ENCODE data around the gene SEMA6B.

DNA sequence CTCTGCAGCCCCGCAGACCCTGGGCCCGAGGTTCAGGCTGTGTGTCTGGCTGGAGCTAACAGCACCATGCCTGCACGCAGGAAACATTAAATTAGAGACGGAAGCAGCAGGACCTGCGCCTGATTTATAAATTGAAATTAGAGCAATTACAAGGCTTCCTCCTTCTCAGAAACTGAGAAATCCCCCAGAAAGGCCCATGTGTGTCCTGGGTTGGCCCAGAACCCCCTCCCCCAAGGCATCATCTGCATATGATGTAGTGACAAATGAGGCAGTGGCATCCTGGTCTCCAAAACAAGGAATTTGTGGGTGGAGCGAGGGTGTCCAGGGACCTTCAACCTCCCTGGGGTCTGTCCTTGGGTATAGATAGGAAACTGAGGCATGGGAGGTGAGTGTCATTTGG lies 27.2 kb upstream of the SEMA6B start:
- TF ChIP-seq, protein P1, sequence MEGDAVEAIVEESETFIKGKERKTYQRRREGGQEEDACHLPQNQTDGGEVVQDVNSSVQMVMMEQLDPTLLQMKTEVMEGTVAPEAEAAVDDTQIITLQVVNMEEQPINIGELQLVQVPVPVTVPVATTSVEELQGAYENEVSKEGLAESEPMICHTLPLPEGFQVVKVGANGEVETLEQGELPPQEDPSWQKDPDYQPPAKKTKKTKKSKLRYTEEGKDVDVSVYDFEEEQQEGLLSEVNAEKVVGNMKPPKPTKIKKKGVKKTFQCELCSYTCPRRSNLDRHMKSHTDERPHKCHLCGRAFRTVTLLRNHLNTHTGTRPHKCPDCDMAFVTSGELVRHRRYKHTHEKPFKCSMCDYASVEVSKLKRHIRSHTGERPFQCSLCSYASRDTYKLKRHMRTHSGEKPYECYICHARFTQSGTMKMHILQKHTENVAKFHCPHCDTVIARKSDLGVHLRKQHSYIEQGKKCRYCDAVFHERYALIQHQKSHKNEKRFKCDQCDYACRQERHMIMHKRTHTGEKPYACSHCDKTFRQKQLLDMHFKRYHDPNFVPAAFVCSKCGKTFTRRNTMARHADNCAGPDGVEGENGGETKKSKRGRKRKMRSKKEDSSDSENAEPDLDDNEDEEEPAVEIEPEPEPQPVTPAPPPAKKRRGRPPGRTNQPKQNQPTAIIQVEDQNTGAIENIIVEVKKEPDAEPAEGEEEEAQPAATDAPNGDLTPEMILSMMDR (conservative IDR thresholded peaks at IDR 0.05) = no peak
- no peak for TF ChIP-seq ZFX (IDR thresholded peaks at IDR 0.05)
